ENCODE data around the gene ALKBH3.

Gene ALKBH3

GRCh38 chr11:43968719-43969118 lies 88.1 kb downstream of the ALKBH3 start:
- no peak for DNase-seq

- DNase-seq, result peak; percentile 40
These were observed 88.9 kb downstream of the ALKBH3 start for GRCh38 chr11:43969543-43969942.

All from NCI-H1092 (cell line).